GM21367 (cell line): ENCODE data around the gene LCE1F.

ENCODE experiments used
- ATAC-seq: cut with Tn5 transposase; IDR thresholded peaks from one replicate; pipeline ENCODE4 v1.9.1; 2021; ENCODE audit not compliant: unreplicated experiment

LCE1F gene, protein sequence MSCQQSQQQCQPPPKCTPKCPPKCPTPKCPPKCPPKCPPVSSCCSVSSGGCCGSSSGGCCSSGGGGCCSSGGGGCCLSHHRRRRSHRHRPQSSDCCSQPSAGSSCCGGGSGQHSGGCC

DNA sequence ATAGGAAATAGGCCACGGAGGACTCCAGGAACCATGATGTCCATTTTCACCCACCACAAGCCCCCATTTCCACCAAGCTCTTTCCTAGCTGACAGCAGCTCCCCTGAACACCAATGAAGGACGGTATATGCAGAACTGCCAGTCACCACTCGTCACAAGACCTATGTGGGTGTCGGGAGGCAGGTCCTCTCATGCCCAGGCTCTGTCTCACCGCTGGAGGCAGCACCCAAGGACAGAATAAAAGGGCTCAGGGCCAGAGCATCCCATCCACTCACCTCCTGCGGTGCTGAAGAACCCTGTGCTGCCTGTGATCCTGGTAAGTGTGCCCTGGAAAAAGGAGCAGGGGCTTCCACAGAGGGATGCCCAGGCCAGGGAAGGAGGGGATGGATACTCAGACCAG, at the start of gene LCE1F:
Gene LCE1F (plus strand): TSS at position 266 of the 400 bp plus-strand sequence. CDS start 1,232 bp downstream, outside the sequence.
- ATAC-seq, result no peak

DNA sequence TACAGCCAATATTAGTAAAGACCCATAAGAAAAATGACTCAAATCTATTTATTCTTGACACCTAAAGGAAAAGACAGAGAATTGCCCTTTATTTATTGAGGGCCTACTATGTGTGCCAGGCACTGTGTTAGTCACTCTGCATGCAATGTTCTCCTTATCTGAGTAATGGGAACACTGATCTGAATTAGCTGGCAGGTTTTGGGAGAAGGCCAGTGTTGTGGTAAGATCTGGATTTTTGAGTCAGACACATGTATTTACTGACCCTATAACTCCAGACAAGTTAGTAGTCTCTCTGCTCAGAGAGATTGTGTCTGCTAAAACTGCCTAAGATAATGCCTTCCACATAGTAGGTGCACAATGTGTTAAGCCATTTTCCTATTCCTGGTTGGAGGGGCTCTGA, 49.7 kb upstream of the LCE1F start:
- ATAC-seq, result no peak

DNA sequence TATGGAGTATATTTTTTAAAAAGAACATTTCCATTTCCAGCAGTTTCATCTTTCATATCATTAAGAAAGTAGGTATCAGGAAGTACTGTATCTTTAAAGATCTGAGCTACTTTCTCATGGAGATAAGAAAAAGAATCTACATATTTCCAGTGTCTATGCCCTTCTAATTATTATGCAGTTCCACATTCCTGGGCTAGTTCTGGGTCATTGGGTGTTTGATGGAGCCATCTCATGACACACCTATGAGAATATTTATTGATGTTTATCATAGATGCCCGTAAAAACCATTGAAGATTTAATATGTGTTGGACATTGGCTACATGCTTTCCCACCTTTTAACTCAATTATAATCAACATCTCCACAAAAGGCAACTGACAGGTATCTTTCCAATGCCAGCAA, 46.0 kb upstream of the LCE1F start:
- no peak for ATAC-seq

DNA sequence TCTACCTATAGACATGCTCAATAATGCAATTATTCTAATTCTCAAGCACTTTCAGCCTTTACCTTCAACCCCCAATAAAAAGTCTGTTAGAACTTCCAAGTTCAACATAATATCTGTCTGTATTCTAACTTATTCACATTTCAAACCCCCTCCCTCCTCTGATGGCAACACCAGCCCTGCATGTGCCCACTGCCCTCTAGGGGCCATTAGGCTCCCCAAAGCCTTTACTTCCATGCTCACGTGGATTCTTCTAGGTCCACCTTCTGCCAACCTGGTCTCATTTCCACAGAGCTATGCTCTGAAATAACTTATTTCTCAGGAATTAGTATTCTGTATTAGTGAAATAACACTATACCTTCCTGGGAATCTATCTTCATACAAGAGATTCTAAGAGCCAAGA, 39.3 kb upstream of the LCE1F start:
- no peak for ATAC-seq

DNA sequence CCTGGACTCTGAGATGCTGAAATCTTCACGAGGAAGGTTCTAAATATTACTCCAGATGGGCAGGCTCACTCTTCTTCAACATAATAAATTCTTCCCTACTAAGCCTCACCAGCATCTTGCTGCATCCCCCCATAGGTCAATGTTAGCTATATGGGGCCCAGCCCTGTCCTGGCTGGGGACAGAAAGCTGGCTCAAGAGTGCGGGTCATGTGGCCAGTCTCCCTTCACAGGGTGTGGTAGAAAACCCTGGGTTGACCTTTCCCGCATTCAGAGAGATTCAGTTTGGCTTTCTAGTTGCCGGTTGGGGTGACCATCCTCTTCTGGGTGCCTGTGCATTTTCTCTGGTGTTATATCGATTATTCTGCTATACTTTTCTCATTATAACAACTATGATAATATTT, 36.9 kb upstream of the LCE1F start:
- no peak for ATAC-seq

DNA sequence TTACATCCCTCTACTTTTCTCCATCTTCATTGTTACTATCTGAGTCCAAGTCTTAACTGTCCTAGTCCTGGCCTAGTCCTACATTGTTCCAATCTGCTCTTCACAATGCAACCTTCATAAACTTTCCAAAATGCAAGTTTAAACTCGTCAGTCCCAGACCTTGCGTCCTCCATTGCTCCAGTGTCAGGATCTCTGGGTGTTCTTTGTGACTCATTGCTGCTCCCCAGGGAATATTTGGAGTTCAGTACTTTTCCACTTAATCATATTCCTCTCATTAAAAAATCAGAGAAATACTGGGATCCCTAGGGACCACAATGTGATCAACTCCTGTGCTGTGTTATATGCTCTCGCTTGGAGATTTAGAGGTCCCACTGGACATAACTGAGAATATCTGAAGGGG, 35.1 kb upstream of the LCE1F start:
- no peak for ATAC-seq

DNA sequence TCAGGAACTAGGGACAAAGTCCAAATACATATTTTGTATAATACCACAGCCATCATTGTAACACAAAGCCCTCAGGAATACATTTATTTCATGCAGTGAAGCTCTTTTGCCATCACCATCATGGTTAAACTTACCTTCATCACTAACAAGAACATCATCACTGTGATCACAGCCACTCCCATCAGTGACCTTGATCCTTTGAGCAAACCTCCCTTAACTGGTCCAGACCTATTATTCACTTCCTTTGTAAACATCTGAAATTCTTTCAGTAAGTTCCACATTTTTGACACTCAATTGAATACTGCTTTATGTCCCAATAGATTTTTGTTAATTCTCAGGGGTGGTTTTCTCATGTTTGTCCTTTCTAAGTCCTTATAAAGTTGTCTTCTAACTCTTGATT, 33.3 kb upstream of the LCE1F start:
- no peak for ATAC-seq

DNA sequence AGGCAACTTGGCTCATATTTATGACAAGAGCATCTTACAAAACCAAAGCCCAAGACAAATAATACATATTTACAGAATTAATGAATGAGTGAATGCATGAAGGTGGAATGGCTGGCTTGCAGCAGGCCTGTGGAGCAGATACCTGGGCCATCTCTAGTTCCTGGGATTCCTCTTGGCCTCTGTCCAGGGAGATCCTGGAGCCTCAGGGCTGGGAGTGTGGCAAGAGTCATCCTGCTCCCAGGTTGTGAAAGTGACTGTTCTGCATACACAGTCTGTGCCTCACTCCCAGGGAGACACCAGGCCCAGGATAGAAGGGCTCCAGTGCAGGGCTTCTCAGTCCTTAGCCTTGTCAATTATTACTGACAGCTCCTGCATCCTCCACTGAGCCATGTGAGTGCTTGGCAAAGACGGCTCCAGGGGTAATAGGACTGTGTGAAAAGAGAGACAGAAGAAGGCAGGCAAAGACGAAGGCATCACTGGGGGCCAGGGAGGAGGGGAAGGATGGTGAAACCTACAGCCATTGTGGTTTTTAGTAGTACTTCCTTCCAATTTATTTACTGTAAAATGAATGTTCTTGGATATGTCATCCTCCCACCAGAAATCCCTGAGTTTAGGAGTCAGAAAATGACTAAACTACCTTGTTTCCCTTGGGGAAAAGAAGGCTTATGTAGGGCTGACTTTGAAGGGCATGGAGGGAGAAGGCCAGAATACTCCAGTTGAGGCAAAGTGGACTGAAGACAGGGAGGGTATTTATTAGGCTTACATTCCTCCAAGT, 31.4 kb upstream of the LCE1F start:
- no peak for ATAC-seq

DNA sequence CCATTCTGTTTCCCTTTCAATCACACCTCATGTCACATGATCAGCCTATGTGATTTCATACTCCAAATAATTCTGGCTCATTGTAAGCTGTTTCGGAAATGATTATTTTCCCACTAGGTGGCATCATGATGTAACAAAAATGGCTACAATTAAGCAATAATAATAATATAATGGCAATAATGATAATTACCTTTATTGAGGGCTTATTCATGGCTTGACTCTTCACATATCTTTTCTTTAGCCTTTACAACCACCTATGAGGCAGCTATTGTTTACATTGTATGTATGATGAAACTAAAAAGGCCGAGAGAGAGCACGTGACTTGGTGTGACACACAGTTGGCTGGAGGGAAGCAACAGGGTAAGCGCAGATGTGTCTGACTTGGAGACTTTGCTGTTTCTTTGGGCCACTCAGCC, 29.6 kb upstream of the LCE1F start:
- ATAC-seq, result no peak

DNA sequence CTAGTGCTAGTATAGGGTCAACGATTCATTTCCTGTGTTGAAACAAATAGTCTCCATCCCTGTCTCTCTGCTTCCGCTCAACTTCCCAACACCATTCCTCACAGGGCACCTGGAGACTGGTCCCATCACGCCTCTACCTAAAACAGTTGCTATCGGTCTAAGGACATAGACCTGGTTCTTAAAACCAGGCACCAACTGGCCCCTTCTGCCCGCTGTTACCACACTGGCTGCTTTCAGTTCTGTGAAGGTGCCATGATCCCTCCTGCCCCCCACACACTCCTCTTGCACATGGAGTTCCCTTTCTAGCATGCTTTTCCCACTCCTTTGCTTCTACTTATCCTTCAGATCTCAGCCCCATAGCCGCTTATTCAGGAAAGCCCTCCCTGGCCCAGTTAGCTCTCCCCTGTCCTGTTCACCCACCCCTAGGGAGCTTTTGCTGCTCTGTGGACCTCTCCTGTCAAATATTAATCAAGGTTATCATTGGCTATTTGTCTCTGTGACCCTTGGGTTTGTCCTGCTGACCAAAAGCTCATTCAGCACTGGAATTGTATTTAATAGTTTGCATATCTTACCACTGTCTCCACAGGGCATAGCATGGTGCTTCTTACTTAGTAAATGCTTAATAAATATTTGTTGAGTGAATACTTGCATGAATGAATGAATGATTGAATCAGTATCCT, 29.0 kb upstream of the LCE1F start:
- no peak for ATAC-seq

DNA sequence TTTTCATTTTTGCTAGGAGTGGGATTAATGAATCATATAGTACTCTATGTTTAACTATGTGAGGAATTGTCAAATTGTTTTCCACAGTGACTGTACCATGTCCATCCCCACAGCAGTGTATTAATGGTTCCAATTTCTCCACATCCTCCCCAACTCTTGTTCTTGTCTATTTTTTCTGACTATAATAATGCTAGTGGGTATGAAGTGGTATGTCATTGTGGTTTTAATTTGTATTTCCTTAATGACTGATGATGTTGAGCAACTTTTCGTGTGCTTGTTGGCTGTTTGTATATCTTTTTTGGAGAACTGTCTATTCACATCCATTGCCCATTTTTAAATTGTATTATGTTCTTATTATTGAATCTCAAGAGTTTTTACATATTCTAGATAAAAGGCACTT, 27.1 kb upstream of the LCE1F start:
- no peak for ATAC-seq

DNA sequence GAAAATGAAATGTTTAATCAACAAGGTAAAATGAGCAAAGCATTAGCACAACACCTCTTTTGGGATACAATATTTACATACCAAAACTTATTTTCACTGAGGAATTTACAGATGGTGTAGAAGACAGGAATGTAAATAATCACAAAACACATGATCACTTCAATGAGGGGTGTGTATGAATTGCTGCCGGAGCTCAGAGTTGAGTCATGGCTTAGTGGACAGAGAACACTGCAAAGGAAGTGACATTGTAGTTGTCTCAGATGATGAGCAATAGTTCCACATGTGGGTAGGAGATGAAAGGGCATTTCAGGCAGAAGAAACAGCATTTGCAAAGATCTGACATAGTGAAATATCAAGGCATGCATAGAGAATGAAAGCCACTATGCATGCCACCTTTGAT, 22.7 kb upstream of the LCE1F start:
- no peak for ATAC-seq

DNA sequence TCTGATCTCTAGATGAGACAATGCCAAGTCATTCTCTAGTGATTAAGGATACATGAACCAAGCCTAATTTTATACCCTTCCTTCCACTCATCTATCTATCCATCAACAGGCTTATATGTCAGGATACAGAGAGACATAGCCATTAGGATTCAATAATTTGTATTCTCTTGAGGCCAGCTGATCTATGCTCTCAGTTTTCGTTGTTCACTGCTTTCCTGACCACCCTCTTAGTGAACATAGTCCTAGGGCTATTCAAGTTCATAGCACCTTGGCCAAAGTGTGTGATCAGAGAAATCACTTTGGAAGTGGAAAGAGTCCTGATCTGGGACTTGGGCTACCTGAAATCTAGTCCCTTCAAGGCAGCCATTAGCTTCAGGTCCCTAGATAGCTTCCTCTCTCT, 21.4 kb upstream of the LCE1F start:
- ATAC-seq, result no peak

DNA sequence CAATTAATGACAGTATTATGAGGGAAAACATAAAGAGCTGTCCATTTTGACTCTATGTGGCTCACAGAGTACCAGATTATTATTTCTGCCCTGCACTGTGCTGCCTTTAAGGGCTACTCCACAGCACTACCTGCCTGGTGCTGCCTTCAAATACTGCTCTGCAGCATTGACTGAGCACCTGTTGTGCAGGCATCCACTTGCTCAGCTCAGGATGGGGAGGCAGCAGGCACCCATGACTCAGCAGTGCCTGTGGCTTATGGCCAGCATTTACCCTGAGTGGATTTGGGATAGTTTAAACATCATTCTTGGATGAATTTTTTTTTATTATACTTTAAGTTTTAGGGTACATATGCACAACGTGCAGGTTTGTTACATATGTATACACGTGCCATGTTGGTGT, 18.1 kb upstream of the LCE1F start:
- no peak for ATAC-seq

DNA sequence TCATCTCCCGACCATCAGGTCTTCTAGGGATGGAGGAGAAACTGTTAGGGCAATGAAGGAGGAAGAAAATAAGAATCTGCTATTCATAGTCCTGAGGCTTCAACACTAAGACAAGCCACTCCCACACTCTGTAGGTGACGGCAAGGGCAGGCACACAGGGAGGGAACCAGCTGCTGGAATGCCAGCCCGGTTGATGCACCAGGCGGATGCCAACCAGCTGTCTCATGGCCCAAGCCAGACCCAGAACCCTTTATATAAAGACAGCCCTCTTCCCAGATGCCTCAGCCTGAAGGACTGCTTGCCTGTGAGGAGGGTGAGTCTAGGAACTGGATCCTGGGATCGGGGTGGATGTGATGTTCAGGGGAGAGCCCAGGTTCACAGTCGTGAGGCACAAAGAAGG, 17.2 kb upstream of the LCE1F start, which contains the start of gene KPRP:
Gene KPRP (plus strand): TSS at position 279 of the 400 bp plus-strand sequence. CDS start 1,564 bp downstream, outside the sequence.
- no peak for ATAC-seq

DNA sequence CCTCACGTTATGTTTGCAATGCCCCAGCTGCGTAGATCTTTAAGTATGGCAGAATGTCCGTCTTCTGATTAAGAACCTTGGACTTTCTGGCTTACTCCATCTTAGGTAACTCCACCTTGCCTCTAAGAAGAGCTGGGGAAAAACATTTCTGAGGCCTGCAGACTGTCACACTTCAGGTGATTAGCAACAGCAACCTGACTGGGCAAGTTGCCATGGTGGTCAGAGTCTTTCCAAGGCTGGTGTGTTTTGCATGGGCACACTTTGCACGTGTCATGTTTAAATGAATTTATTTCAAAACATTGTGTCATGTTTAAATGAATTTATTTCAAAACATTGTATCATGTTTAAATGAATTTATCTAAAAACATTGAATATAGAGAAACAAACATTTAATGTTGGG, 16.3 kb upstream of the LCE1F start:
- no peak for ATAC-seq

DNA sequence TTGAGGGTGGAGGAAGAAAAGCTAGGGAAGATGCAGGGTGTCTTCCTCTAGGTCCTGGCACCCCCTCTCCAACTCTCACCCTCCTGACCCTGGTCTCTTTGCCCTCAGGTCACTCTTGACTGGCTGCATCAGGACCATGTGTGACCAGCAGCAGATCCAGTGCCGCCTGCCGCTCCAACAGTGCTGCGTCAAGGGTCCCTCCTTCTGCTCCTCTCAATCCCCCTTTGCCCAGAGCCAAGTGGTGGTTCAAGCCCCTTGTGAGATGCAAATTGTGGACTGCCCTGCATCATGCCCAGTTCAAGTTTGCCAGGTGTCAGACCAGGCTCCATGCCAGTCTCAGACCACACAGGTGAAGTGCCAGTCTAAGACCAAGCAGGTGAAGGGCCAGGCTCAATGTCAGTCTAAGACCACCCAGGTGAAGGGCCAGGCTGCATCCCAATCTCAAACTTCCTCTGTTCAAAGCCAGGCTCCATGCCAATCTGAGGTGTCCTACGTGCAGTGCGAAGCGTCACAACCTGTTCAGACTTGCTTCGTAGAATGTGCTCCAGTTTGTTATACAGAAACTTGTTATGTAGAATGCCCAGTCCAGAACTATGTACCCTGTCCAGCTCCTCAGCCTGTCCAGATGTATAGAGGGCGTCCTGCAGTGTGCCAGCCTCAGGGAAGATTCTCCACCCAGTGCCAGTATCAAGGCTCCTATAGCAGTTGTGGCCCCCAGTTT, 15.3 kb upstream of the LCE1F start:
- no peak for ATAC-seq

DNA sequence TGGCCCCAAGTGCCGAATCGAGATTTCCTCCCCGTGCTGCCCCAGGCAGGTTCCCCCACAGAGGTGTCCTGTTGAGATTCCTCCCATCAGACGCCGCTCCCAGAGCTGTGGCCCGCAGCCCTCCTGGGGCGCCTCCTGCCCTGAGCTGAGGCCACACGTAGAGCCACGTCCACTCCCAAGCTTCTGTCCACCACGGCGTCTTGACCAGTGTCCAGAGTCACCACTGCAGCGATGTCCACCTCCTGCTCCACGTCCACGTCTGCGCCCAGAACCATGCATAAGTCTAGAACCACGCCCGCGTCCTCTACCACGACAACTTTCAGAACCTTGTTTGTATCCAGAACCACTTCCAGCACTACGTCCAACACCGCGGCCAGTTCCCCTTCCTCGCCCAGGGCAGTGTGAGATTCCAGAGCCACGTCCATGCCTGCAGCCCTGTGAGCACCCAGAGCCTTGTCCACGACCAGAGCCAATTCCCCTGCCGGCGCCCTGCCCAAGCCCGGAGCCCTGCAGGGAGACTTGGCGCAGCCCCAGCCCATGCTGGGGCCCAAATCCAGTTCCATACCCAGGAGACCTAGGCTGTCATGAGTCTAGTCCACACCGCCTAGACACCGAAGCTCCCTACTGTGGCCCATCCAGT, 14.3 kb upstream of the LCE1F start:
- ATAC-seq, result no peak

DNA sequence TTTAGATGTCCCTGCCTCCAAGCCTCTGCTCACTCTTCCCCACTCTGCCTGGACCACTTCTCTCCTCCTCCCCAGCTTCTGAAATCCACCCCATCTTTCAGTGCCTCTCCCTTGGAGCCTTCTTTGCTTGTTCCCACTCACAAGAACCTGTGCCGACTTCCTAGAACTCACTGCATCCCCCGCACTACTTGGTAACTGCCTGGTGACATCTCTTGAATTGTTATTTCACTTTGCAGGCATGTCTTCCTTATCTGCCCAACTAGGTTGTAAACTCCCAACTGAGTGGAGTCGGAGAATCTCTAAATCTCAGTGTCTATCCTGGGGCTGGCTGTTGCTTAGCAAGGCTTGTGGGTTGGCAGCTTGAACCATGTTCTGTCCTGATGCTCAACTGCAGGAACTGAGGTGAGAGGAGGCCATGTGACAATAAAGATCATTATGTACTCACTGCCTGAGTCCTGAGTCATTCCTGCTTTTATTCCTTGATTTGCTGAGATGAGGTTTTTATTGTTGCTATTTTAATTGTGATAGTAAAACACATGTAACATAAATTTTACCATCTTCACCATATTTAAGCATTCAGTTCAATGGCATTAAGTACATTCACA, 13.2 kb upstream of the LCE1F start:
- ATAC-seq, result no peak

DNA sequence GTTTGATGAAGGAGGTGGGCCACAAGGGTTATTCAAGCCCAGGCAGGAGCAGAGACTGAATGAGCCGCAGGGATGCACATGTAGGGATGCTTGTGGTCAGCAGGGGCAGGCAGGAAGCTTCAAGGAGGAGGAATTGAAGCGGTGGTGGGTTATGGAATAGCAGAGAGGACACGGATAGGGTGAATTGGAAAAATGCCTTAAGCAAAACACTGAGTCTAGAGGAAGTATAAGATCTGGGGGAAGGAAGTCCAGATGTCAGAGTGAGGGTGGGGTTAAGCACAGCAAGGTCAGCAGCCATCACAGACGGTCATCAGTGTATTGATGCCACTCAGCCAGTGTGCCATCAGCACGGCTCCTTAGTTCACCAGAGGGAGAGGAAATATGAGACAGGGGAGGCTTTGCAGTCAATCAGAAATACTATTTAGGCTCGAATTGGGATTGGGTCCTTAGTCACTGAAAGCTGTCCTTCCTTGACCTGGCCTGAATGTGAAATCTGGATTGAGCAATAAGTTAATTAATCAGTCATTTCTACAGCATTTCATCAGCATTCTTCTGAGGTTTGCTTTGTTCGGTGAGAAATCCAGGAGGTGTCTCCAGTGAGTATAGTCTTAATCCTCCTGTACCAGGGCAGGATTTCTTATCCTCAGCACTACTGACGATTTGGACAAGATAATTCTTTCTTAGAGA, 6.0 kb upstream of the LCE1F start:
- no peak for ATAC-seq
